ENCODE results near the gene SSX4B. TPM values are rescaled to one million over a fixed set of nuclear protein-coding genes. Genes with fewer than 3 reads are reported as not detected.
"Not testable (repeated sequence)": the region's sequence is repeated elsewhere in the genome, so short reads cannot be mapped to it uniquely, and the experiment has no call there.

SSX4B gene
- total RNA-seq, 3 donors from 2014 or later = not detected

- no peak for ATAC-seq
- no peak for DNase-seq
- Histone ChIP-seq H3K9me3 (no peaks in the 10 kb centered on the region), H3K36me3 (ENCODE audit: low read depth) (no peaks in the 10 kb centered on the region), H3K4me1 (ENCODE audit: low read depth) (no peaks in the 10 kb centered on the region), H3K4me3 (no peak overlapping the region)
- TF ChIP-seq, protein P1, sequence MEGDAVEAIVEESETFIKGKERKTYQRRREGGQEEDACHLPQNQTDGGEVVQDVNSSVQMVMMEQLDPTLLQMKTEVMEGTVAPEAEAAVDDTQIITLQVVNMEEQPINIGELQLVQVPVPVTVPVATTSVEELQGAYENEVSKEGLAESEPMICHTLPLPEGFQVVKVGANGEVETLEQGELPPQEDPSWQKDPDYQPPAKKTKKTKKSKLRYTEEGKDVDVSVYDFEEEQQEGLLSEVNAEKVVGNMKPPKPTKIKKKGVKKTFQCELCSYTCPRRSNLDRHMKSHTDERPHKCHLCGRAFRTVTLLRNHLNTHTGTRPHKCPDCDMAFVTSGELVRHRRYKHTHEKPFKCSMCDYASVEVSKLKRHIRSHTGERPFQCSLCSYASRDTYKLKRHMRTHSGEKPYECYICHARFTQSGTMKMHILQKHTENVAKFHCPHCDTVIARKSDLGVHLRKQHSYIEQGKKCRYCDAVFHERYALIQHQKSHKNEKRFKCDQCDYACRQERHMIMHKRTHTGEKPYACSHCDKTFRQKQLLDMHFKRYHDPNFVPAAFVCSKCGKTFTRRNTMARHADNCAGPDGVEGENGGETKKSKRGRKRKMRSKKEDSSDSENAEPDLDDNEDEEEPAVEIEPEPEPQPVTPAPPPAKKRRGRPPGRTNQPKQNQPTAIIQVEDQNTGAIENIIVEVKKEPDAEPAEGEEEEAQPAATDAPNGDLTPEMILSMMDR (IDR thresholded peaks at IDR 0.05) = no peak
- intact Hi-C loops (cut with DNase I, micrococcal nuclease) = no loop called here
Observed at GRCh38 chrX:48451708-48452107, 39.9 kb upstream of the SSX4B start.

GRCh38 chrX:48450076-48450475 is 38.3 kb upstream of the SSX4B start:
- H3K9me3 ChIP-seq = no peaks in the 10 kb centered on the region
- H3K36me3 ChIP-seq (ENCODE audit: low read depth) = no peaks in the 10 kb centered on the region
- ATAC-seq (no peak), DNase-seq (no peak)
- intact Hi-C loops (cut with DNase I, micrococcal nuclease) = no loop called here
- H3K4me1 ChIP-seq (ENCODE audit: low read depth) = no peaks in the 10 kb centered on the region
- no peak overlapping the region for H3K4me3 ChIP-seq
- TF ChIP-seq, protein P1 (IDR thresholded peaks at IDR 0.05) = no peak

- ATAC-seq; H3K4me1 ChIP-seq (ENCODE audit: low read depth); H3K4me3 ChIP-seq; DNase-seq; H3K36me3 ChIP-seq (ENCODE audit: low read depth); H3K9me3 ChIP-seq; intact Hi-C loops (cut with DNase I, micrococcal nuclease): not testable (repeated sequence)
Observed at GRCh38 chrX:48447201-48447600, 35.4 kb upstream of the SSX4B start.

GRCh38 chrX:48433713-48434112 is 22.0 kb upstream of the SSX4B start:
- H3K36me3 ChIP-seq (ENCODE audit: low read depth); intact Hi-C loops (cut with DNase I, micrococcal nuclease); H3K9me3 ChIP-seq; ATAC-seq; H3K4me3 ChIP-seq; H3K4me1 ChIP-seq (ENCODE audit: low read depth): not testable (repeated sequence)
- DNase-seq = peak; percentile 2 to 51 (median 27)

- H3K36me3 ChIP-seq (ENCODE audit: low read depth); DNase-seq; H3K4me1 ChIP-seq (ENCODE audit: low read depth); intact Hi-C loops (cut with DNase I, micrococcal nuclease); H3K4me3 ChIP-seq; H3K9me3 ChIP-seq; ATAC-seq: not testable (repeated sequence)
Observed at GRCh38 chrX:48430166-48430565, 18.4 kb upstream of the SSX4B start.

DNA sequence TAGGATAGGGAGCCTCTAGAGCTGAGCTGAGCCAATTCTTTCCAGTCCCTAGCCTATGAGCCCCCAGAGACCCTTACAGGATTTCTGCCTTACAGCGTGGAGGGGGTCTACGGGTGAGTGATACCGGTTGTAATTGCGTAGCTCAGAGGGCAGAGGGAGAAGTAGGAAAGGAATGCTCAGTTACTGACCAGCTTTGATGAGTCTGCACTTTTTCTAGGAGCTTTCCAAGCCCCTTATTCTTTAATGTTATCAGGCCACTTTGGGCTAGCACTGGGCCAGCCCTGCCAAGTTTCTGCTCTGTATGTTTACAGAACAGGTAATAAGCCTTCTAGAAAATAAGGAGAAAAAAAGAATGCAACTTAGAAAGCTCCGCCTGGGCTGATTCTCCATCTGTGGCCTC is 17.8 kb upstream of the SSX4B start:
- ATAC-seq; H3K4me3 ChIP-seq; H3K36me3 ChIP-seq (ENCODE audit: low read depth); H3K9me3 ChIP-seq; DNase-seq; H3K4me1 ChIP-seq (ENCODE audit: low read depth); intact Hi-C loops (cut with DNase I, micrococcal nuclease): not testable (repeated sequence)

GRCh38 chrX:48427027-48427716 is 15.4 kb upstream of the SSX4B start:
- H3K9me3 ChIP-seq; DNase-seq; H3K36me3 ChIP-seq (ENCODE audit: low read depth); H3K4me3 ChIP-seq; intact Hi-C loops (cut with DNase I, micrococcal nuclease); H3K4me1 ChIP-seq (ENCODE audit: low read depth); ATAC-seq: not testable (repeated sequence)

DNA sequence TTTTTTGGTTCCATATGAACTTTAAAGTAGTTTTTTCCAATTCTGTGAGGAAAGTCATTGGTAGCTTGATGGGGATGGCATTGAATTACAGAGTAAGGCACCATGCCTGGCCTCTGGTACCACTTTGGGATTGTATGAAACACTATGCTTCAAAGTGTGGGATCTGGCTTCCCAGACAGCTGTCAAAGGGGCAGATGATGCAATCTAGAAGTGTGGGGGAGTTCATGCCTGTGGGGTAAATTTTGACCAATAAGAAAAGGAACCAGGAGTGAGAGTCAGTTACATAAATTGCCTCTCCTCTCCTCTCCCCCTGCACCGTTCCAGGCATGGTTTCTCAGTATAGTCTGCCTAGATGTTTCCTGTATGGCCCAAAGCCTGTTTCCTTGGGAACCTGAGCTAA is 13.9 kb downstream of the SSX4B start:
- intact Hi-C loops (cut with DNase I, micrococcal nuclease); ATAC-seq; H3K4me1 ChIP-seq (ENCODE audit: low read depth): not testable (repeated sequence)

DNA sequence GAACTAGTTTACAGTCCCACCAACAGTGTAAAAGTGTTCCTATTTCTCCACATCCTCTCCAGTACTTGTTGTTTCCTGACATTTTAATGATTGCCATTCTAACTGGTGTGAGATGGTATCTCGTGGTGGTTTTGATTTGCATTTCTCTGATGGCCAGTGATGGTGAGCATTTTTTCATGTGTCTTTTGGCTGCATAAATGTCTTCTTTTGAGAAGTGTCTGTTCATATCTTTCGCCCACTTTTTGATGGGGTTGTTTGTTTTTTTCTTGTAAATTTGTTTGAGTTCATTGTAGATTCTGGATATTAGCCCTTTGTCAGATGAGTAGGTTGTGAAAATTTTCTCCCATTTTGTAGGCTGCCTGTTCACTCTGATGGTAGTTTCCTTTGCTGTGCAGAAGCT is 14.8 kb downstream of the SSX4B start:
- intact Hi-C loops (cut with DNase I, micrococcal nuclease); DNase-seq; ATAC-seq; H3K36me3 ChIP-seq (ENCODE audit: low read depth); H3K9me3 ChIP-seq; H3K4me3 ChIP-seq; H3K4me1 ChIP-seq (ENCODE audit: low read depth): not testable (repeated sequence)

More for the DNA sequence above, 13.9 kb downstream of the SSX4B start:
- not testable (repeated sequence) for H3K4me3 ChIP-seq; H3K36me3 ChIP-seq (ENCODE audit: low read depth); DNase-seq; H3K9me3 ChIP-seq

- DNase-seq; H3K36me3 ChIP-seq (ENCODE audit: low read depth); intact Hi-C loops (cut with DNase I, micrococcal nuclease); ATAC-seq; H3K9me3 ChIP-seq; H3K4me1 ChIP-seq (ENCODE audit: low read depth); H3K4me3 ChIP-seq: not testable (repeated sequence)
Observed at GRCh38 chrX:48383239-48383638, 28.5 kb downstream of the SSX4B start, which contains the start of gene SSX4. Gene SSX4, plus strand, starts transcription at chrX:48383539. Its CDS starts 515 bp downstream, at chrX:48384054.

DNA sequence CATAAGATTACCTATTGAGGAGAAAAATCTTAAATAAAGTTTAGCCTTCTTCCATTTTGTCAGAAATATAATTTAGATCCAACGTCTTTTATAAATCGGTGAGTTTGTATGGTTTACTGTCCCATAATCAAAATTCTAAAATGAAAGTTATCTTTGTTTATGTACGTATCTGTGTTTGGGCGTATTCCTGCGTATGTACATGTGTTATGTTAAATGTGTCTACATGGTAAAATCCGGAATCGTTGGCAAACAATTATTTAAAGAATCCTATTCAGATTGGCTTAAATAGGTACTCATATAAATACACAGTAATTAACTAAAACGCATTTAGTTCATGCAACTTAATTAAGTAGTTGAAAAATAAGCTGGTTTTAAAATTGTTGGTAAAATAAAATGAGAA is 41.4 kb downstream of the SSX4B start:
- intact Hi-C loops (cut with DNase I, micrococcal nuclease); H3K36me3 ChIP-seq (ENCODE audit: low read depth); H3K4me3 ChIP-seq; H3K4me1 ChIP-seq (ENCODE audit: low read depth); ATAC-seq; DNase-seq; H3K9me3 ChIP-seq: not testable (repeated sequence)

- DNase-seq; ATAC-seq; H3K36me3 ChIP-seq (ENCODE audit: low read depth); H3K4me1 ChIP-seq (ENCODE audit: low read depth); H3K9me3 ChIP-seq; intact Hi-C loops (cut with DNase I, micrococcal nuclease); H3K4me3 ChIP-seq: not testable (repeated sequence)
Observed at GRCh38 chrX:48367717-48368408, 43.9 kb downstream of the SSX4B start.
